ENCODE data around the gene SEC61B.
A peak's percentile ranks its signal among the peaks of the same experiment; 100 is the strongest.

DNA sequence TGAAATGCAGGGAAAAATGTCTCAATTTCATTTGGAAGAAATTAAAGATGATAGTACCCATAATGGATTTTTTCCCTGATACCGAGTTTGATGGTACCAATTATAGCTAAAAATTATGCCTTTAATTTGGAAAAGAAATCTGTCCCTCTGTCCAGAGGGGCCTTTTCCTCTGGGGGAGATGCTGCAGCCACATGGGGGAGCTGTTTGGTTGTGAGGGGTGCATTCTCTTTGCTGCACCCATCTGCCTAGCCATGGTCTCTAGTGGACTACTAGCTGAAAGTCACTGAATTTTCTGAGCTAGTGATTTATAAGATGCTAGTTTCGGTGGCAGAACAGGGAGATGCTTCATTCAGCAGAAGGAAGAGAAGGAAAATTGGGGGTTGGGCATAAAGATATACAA lies 9.6 kb downstream of the SEC61B start:
- TF ChIP-seq, protein P1, sequence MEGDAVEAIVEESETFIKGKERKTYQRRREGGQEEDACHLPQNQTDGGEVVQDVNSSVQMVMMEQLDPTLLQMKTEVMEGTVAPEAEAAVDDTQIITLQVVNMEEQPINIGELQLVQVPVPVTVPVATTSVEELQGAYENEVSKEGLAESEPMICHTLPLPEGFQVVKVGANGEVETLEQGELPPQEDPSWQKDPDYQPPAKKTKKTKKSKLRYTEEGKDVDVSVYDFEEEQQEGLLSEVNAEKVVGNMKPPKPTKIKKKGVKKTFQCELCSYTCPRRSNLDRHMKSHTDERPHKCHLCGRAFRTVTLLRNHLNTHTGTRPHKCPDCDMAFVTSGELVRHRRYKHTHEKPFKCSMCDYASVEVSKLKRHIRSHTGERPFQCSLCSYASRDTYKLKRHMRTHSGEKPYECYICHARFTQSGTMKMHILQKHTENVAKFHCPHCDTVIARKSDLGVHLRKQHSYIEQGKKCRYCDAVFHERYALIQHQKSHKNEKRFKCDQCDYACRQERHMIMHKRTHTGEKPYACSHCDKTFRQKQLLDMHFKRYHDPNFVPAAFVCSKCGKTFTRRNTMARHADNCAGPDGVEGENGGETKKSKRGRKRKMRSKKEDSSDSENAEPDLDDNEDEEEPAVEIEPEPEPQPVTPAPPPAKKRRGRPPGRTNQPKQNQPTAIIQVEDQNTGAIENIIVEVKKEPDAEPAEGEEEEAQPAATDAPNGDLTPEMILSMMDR (IDR thresholded peaks at IDR 0.05): peak in 5 of 6 experiments; percentile 19 to 37 (median 25)
- no peak for TF ChIP-seq POLR2A (IDR thresholded peaks at IDR 0.05)
